A673 (cell line): Measurements from ENCODE around the gene UBALD1. TPM values are rescaled to one million over a fixed set of nuclear protein-coding genes. Genes with fewer than 3 reads are reported as not detected.

Experiments
- BruUV-seq: library from RNA; stranded (reverse); fragments of 400-500 nt; replicated peaks from 2 replicates; lab custom pipeline; 2021; lab: Mats Ljungman, UMichigan
- CTCF ChIA-PET: fragments of 300-600 bp; sonication (Branson Sonifier 250); formaldehyde crosslinking; loops from one replicate; lab custom pipeline; 2022; ENCODE audit warnings: antibody characterized with exemption; lab: Charles Lee
- POLR2A ChIA-PET: fragments of 300-600 bp; sonication (Branson Sonifier 250); formaldehyde crosslinking; loops from one replicate; lab custom pipeline; 2022; ENCODE audit warnings: antibody characterized with exemption; ENCODE audit not compliant: low non-redundant PET; lab: Charles Lee
- DNase-seq: peaks from one replicate; pipeline ENCODE4 v3.0.0-alpha.2; 2015; ENCODE audit warnings: low spot score
- H3K27ac ChIP-seq: fragments of 200-600 bp; sonication (generic); 2 replicates; pipeline ENCODE4 v1.5.1; 2016; ENCODE audit warnings: mixed run types, low read depth, mild to moderate bottlenecking, mixed read lengths, antibody characterized with exemption, low read length; ENCODE audit not compliant: poor library complexity, severe bottlenecking
- H3K27me3 ChIP-seq: fragments of 200-600 bp; sonication (generic); replicated peaks from 2 replicates; pipeline ENCODE4 v1.6.1; 2017; ENCODE audit warnings: mixed run types, low read depth, mild to moderate bottlenecking, mixed read lengths, antibody characterized with exemption, low read length; ENCODE audit not compliant: insufficient read depth, poor library complexity
- H3K36me3 ChIP-seq: fragments of 200-600 bp; sonication (generic); 2 replicates; pipeline ENCODE4 v1.6.1; 2016; ENCODE audit warnings: mixed run types, mild to moderate bottlenecking, mixed read lengths, antibody characterized with exemption, low read length; ENCODE audit not compliant: insufficient read depth, poor library complexity, severe bottlenecking
- H3K4me1 ChIP-seq: fragments of 200-600 bp; sonication (generic); 2 replicates; pipeline ENCODE4 v1.6.1; 2017; ENCODE audit warnings: mixed run types, mild to moderate bottlenecking, mixed read lengths, antibody characterized with exemption, low read length; ENCODE audit not compliant: insufficient read depth, poor library complexity, severe bottlenecking
- H3K4me3 ChIP-seq: fragments of 200-600 bp; sonication (generic); 2 replicates; pipeline ENCODE4 v1.5.1; 2016; ENCODE audit warnings: low read depth, mixed run types, mild to moderate bottlenecking, mixed read lengths, low read length; ENCODE audit not compliant: poor library complexity, severe bottlenecking
- H3K9me3 ChIP-seq: fragments of 200-600 bp; sonication (generic); 2 replicates; pipeline ENCODE4 v1.6.1; 2016; ENCODE audit warnings: mixed run types, low read depth, mild to moderate bottlenecking, mixed read lengths, antibody characterized with exemption, low read length; ENCODE audit not compliant: poor library complexity, severe bottlenecking
- EZH2 ChIP-seq: fragments of 200-600 bp; sonication (generic); IDR thresholded peaks from 2 replicates; pipeline ENCODE4 v1.6.1; 2017; ENCODE audit warnings: borderline replicate concordance, low read depth, mild to moderate bottlenecking, mixed read lengths, antibody characterized with exemption, low read length; ENCODE audit not compliant: poor library complexity, severe bottlenecking
- intact Hi-C: fragments of 100-400 bp; cut with micrococcal nuclease; formaldehyde crosslinking; loops from one replicate; pipeline ENCODE4 v1.10.0; 2022; ENCODE audit not compliant: unreplicated experiment
- total RNA-seq: library from RNA; stranded (reverse); gene quantifications from 2 replicates; pipeline ENCODE4 v1.2.3, GENCODE V29; 2021
- TF ChIP-seq, protein P1 (sequence below): fragments of 300-800, 200-600 bp; sonication (generic); conservative IDR thresholded peaks from 2 replicates; pipeline ENCODE4 v1.5.1; 2017; ENCODE audit warnings: low read depth, mild to moderate bottlenecking, antibody characterized with exemption, low read length, moderate library complexity, mixed read lengths

The UBALD1 gene
- total RNA-seq, 1 experiment from 2014 or later = 36.5 TPM

DNA sequence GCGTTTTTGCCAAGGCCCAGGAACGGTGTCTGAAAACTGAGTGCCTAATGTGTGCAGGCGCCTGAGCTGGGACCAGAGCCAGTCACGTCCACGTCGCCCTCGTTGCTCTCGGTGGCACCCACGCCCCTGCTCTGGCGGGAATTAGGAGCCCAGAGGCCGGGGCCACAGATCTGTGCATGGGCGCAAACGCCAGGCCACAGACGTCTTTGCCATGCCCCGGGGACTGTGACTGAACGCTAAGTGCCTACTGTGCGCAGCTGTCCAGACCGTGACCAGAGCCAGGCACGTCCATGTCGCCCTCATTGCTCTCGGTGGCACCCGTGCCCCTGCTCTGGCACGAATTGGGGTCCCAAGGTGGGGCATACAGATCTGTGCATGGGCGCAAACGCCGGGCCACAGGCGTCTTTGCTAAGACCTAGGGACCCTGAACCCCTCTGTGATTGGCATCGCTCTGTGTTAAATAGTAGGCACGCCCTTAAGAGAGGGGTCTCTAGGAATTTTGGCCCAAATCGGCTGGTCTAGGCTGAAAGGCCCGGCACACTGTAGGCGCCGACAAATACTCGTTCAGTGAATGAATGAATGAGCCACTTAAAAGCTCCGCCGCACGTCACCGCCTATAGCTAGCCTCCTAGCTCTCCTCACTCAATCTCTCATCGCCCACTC is 827 bp upstream of the UBALD1 start:
- ChIA-PET CTCF (interaction anchor here (0.6 to 0.7 kb wide), 3 partner anchors 32 to 288 kb away, joined by 3 to 10 read pairs (median 8); no protein-coding TSS in a partner anchor), POLR2A (interaction anchor here (0.6 to 0.7 kb wide), 3 partner anchors 11 to 747 kb away, joined by 3 to 9 read pairs (median 4); no protein-coding TSS in a partner anchor)
- BruUV-seq = no TSS peak
- H3K27me3 ChIP-seq = no peaks in the 10 kb centered on the region
- peak overlapping the region; percentile 95 for H3K4me3 ChIP-seq
- peak overlapping the region; percentile 99 for H3K27ac ChIP-seq
- TF ChIP-seq EZH2 = no peak
- TF ChIP-seq, protein P1, sequence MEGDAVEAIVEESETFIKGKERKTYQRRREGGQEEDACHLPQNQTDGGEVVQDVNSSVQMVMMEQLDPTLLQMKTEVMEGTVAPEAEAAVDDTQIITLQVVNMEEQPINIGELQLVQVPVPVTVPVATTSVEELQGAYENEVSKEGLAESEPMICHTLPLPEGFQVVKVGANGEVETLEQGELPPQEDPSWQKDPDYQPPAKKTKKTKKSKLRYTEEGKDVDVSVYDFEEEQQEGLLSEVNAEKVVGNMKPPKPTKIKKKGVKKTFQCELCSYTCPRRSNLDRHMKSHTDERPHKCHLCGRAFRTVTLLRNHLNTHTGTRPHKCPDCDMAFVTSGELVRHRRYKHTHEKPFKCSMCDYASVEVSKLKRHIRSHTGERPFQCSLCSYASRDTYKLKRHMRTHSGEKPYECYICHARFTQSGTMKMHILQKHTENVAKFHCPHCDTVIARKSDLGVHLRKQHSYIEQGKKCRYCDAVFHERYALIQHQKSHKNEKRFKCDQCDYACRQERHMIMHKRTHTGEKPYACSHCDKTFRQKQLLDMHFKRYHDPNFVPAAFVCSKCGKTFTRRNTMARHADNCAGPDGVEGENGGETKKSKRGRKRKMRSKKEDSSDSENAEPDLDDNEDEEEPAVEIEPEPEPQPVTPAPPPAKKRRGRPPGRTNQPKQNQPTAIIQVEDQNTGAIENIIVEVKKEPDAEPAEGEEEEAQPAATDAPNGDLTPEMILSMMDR = no peak
- H3K36me3 ChIP-seq = no peaks in the 10 kb centered on the region
- H3K4me1 ChIP-seq = peaks cover 20% of the 10 kb centered on the region
- no peaks in the 10 kb centered on the region for H3K9me3 ChIP-seq
- intact Hi-C loops = no loop called here
- DNase-seq = no peak

- POLR2A ChIA-PET = no interaction called here
- Histone ChIP-seq H3K36me3 (no peaks in the 10 kb centered on the region), H3K4me1 (peaks cover 20% of the 10 kb centered on the region), H3K4me3 (peak overlapping the region; percentile 95), H3K27ac (peak overlapping the region; percentile 99), H3K9me3 (no peaks in the 10 kb centered on the region), H3K27me3 (no peaks in the 10 kb centered on the region)
- TF ChIP-seq EZH2 = no peak
- TF ChIP-seq, protein P1 = no peak
- peak; percentile 48 for DNase-seq
- CTCF ChIA-PET = no interaction called here
- BruUV-seq = no TSS peak
- intact Hi-C loops = no loop called here
Measured at GRCh38 chr16:4613636-4614570, 785 bp downstream of the UBALD1 start.

DNA sequence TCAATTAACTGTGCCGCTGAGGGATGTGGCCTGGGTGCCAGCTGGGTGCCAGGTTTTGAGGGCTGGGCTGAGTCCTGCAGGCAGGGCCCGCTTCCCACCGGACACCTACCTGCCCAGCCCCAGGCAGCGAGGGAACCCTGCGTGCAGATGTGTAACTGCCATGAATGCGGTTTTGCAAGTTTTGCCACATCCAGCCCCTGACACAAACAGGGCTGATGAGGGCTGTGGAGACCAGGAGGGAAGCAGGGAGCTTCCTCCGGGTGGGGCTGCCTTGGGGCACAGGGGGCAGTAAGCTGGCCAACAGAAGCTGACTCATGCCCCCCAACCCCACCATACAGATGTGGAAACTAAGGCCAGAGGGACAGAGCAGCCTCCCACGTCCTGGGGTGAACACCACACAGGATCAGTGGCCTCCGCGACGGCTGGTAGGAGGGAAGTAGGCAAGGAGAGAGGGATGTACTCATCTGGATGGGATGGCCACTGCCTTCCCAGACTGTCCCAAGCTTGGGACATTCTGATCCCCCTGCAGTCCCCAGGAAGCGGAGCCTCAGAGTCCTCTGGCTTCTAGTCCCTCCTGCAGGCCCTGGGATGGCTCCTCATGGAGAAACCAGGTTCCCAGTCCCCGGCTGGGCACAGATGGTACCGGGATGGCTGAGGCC is 1.6 kb downstream of the UBALD1 start:
- BruUV-seq = no TSS peak
- H3K27me3 ChIP-seq = no peaks in the 10 kb centered on the region
- H3K4me1 ChIP-seq = peaks cover 20% of the 10 kb centered on the region
- CTCF ChIA-PET = interaction anchor here (0.7 kb wide), 1 partner anchor 12 kb away, joined by 3 read pairs; no protein-coding TSS in a partner anchor
- no peak for DNase-seq
- POLR2A ChIA-PET = no interaction called here
- TF ChIP-seq, protein P1 = no peak
- no peak for TF ChIP-seq EZH2
- intact Hi-C loops = no loop called here
- H3K9me3 ChIP-seq = no peaks in the 10 kb centered on the region
- H3K4me3 ChIP-seq = peak overlapping the region; percentile 95
- peak overlapping the region; percentile 99 for H3K27ac ChIP-seq
- H3K36me3 ChIP-seq = no peaks in the 10 kb centered on the region
